ENCODE data around the gene TSTD2.
"Not testable (repeated sequence)": the region's sequence is repeated elsewhere in the genome, so short reads cannot be mapped to it uniquely, and the experiment has no call there.

The TSTD2 gene

GRCh38 chr9:97593960-97594359, 39.2 kb downstream of the TSTD2 start:
- Mint-ChIP-seq H3K27me3 (peaks cover 2% of the 10 kb centered on the region), H3K9me3 (no peaks in the 10 kb centered on the region), H3K27ac (no peak overlapping the region), H3K36me3 (ENCODE audit: low read depth) (no peaks in the 10 kb centered on the region), H3K4me3 (no peak overlapping the region), H3K4me1 (ENCODE audit: low read depth) (peaks cover 18% of the 10 kb centered on the region)
- intact Hi-C loops (cut with micrococcal nuclease), result loop anchor here (10.0 kb wide), 1 partner anchor 739 kb away; the partner anchor contains the start of gene ZNF782

- intact Hi-C loops (cut with micrococcal nuclease), result loop anchor here (10.0 kb wide), 1 partner anchor 737 kb away; the partner anchor contains the start of gene ZNF782
- peaks cover 10% of the 10 kb centered on the region for H3K4me1 Mint-ChIP-seq (ENCODE audit: low read depth)
- peaks cover 2% of the 10 kb centered on the region for H3K27me3 Mint-ChIP-seq
- H3K36me3 Mint-ChIP-seq (ENCODE audit: low read depth), result no peaks in the 10 kb centered on the region
- no peak overlapping the region for H3K4me3 Mint-ChIP-seq
- no peaks in the 10 kb centered on the region for H3K9me3 Mint-ChIP-seq
- H3K27ac Mint-ChIP-seq, result no peak overlapping the region
These were observed 41.0 kb downstream of the TSTD2 start for GRCh38 chr9:97592126-97592525.

GRCh38 chr9:97591535-97591934, 41.6 kb downstream of the TSTD2 start:
- no peaks in the 10 kb centered on the region for H3K36me3 Mint-ChIP-seq (ENCODE audit: low read depth)
- H3K4me3 Mint-ChIP-seq, result no peak overlapping the region
- intact Hi-C loops (cut with micrococcal nuclease), result loop anchor here (10.0 kb wide), 1 partner anchor 737 kb away; the partner anchor contains the start of gene ZNF782
- no peak overlapping the region for H3K27ac Mint-ChIP-seq
- peaks cover 2% of the 10 kb centered on the region for H3K27me3 Mint-ChIP-seq
- no peaks in the 10 kb centered on the region for H3K9me3 Mint-ChIP-seq
- peaks cover 6% of the 10 kb centered on the region for H3K4me1 Mint-ChIP-seq (ENCODE audit: low read depth)

GRCh38 chr9:97586909-97587308, 46.3 kb downstream of the TSTD2 start:
- H3K36me3 Mint-ChIP-seq (ENCODE audit: low read depth); H3K27ac Mint-ChIP-seq; H3K9me3 Mint-ChIP-seq; H3K4me3 Mint-ChIP-seq; intact Hi-C loops (cut with micrococcal nuclease); H3K27me3 Mint-ChIP-seq; H3K4me1 Mint-ChIP-seq (ENCODE audit: low read depth): not testable (repeated sequence)

GRCh38 chr9:97584778-97585177, 48.4 kb downstream of the TSTD2 start:
- H3K27ac Mint-ChIP-seq; H3K27me3 Mint-ChIP-seq; H3K4me3 Mint-ChIP-seq; H3K9me3 Mint-ChIP-seq; intact Hi-C loops (cut with micrococcal nuclease); H3K36me3 Mint-ChIP-seq (ENCODE audit: low read depth); H3K4me1 Mint-ChIP-seq (ENCODE audit: low read depth): not testable (repeated sequence)

- H3K36me3 Mint-ChIP-seq (ENCODE audit: low read depth); H3K27me3 Mint-ChIP-seq; H3K9me3 Mint-ChIP-seq; H3K4me1 Mint-ChIP-seq (ENCODE audit: low read depth); H3K27ac Mint-ChIP-seq; H3K4me3 Mint-ChIP-seq; intact Hi-C loops (cut with micrococcal nuclease): not testable (repeated sequence)
These were observed 51.6 kb downstream of the TSTD2 start for GRCh38 chr9:97581590-97581989.

- peaks cover 3% of the 10 kb centered on the region for H3K27me3 Mint-ChIP-seq
- H3K4me1 Mint-ChIP-seq (ENCODE audit: low read depth), result peaks cover 10% of the 10 kb centered on the region
- no peaks in the 10 kb centered on the region for H3K9me3 Mint-ChIP-seq
- no peak overlapping the region for H3K4me3 Mint-ChIP-seq
- no peak overlapping the region for H3K27ac Mint-ChIP-seq
- intact Hi-C loops (cut with micrococcal nuclease), result no loop called here
- no peaks in the 10 kb centered on the region for H3K36me3 Mint-ChIP-seq (ENCODE audit: low read depth)
These were observed 53.3 kb downstream of the TSTD2 start for GRCh38 chr9:97579914-97580313.

- Mint-ChIP-seq H3K27ac (no peak overlapping the region), H3K4me3 (no peak overlapping the region), H3K36me3 (ENCODE audit: low read depth) (no peaks in the 10 kb centered on the region), H3K27me3 (peaks cover 3% of the 10 kb centered on the region), H3K9me3 (no peaks in the 10 kb centered on the region), H3K4me1 (ENCODE audit: low read depth) (peaks cover 10% of the 10 kb centered on the region)
- intact Hi-C loops (cut with micrococcal nuclease), result no loop called here
These were observed 54.3 kb downstream of the TSTD2 start for GRCh38 chr9:97578846-97579245.

GRCh38 chr9:97577051-97577450, 56.1 kb downstream of the TSTD2 start:
- Mint-ChIP-seq H3K9me3 (no peaks in the 10 kb centered on the region), H3K27ac (no peak overlapping the region), H3K4me3 (no peak overlapping the region), H3K36me3 (ENCODE audit: low read depth) (no peaks in the 10 kb centered on the region), H3K27me3 (peaks cover 3% of the 10 kb centered on the region), H3K4me1 (ENCODE audit: low read depth) (peaks cover 10% of the 10 kb centered on the region)
- intact Hi-C loops (cut with micrococcal nuclease), result no loop called here

- H3K4me1 Mint-ChIP-seq (ENCODE audit: low read depth), result peaks cover 10% of the 10 kb centered on the region
- H3K9me3 Mint-ChIP-seq, result no peaks in the 10 kb centered on the region
- H3K27me3 Mint-ChIP-seq, result peaks cover 3% of the 10 kb centered on the region
- H3K27ac Mint-ChIP-seq, result no peak overlapping the region
- H3K36me3 Mint-ChIP-seq (ENCODE audit: low read depth), result no peaks in the 10 kb centered on the region
- intact Hi-C loops (cut with micrococcal nuclease), result no loop called here
- no peak overlapping the region for H3K4me3 Mint-ChIP-seq
These were observed 57.4 kb downstream of the TSTD2 start for GRCh38 chr9:97575673-97576200.

GRCh38 chr9:97574921-97575672, 58.1 kb downstream of the TSTD2 start:
- H3K27me3 Mint-ChIP-seq; intact Hi-C loops (cut with micrococcal nuclease); H3K36me3 Mint-ChIP-seq (ENCODE audit: low read depth); H3K9me3 Mint-ChIP-seq; H3K4me1 Mint-ChIP-seq (ENCODE audit: low read depth): not testable (repeated sequence)
- Mint-ChIP-seq H3K27ac (peak overlapping the region; percentile 35), H3K4me3 (peak overlapping the region; percentile 68)

GRCh38 chr9:97574101-97574571, 59.0 kb downstream of the TSTD2 start:
- H3K36me3 Mint-ChIP-seq (ENCODE audit: low read depth); H3K27me3 Mint-ChIP-seq; intact Hi-C loops (cut with micrococcal nuclease); H3K9me3 Mint-ChIP-seq; H3K4me3 Mint-ChIP-seq; H3K27ac Mint-ChIP-seq; H3K4me1 Mint-ChIP-seq (ENCODE audit: low read depth): not testable (repeated sequence)

GRCh38 chr9:97573482-97574073, 59.6 kb downstream of the TSTD2 start:
- H3K27ac Mint-ChIP-seq, result no peak overlapping the region
- peaks cover 10% of the 10 kb centered on the region for H3K4me1 Mint-ChIP-seq (ENCODE audit: low read depth)
- intact Hi-C loops (cut with micrococcal nuclease), result no loop called here
- H3K4me3 Mint-ChIP-seq, result no peak overlapping the region
- H3K9me3 Mint-ChIP-seq, result no peaks in the 10 kb centered on the region
- H3K36me3 Mint-ChIP-seq (ENCODE audit: low read depth), result no peaks in the 10 kb centered on the region
- H3K27me3 Mint-ChIP-seq, result peaks cover 3% of the 10 kb centered on the region

GRCh38 chr9:97572892-97573365, 60.2 kb downstream of the TSTD2 start:
- H3K36me3 Mint-ChIP-seq (ENCODE audit: low read depth), result no peaks in the 10 kb centered on the region
- peaks cover 3% of the 10 kb centered on the region for H3K27me3 Mint-ChIP-seq
- intact Hi-C loops (cut with micrococcal nuclease), result no loop called here
- no peak overlapping the region for H3K4me3 Mint-ChIP-seq
- H3K4me1 Mint-ChIP-seq (ENCODE audit: low read depth), result peaks cover 10% of the 10 kb centered on the region
- H3K9me3 Mint-ChIP-seq, result no peaks in the 10 kb centered on the region
- no peak overlapping the region for H3K27ac Mint-ChIP-seq

All from dendritic cell treated with granulocyte-macrophage colony-stimulating factor and Interleukin-4, amounts not matched to agents 40 ng/mL and 50 ng/mL, for 4 days (primary cell).